K562 (cell line): ENCODE measurements around the gene C7orf57. TPM values are rescaled to one million over a fixed set of nuclear protein-coding genes. Genes with fewer than 3 reads are reported as not detected.

Experiments
- ATAC-seq: fragments of 200-7000 bp; cut with Tn5 transposase; 3 replicates; pipeline ENCODE4 v1.9.1; 2020; ENCODE audit warnings: moderate library complexity
- BruUV-seq: library from RNA; stranded (reverse); fragments of 400-500 nt; replicated peaks from 2 replicates; lab custom pipeline; 2021; lab: Mats Ljungman, UMichigan
- CTCF ChIA-PET: fragments of 300-600 bp; formaldehyde crosslinking; extraction: SDS; loops from one replicate; lab custom pipeline; 2021; ENCODE audit warnings: low intra/inter-chr PET ratio; lab: Yijun Ruan, JAX
- POLR2A ChIA-PET: fragments of 300-600, 350-650 bp; sonication (Branson Sonifier 250); formaldehyde crosslinking; extraction: SDS; loops from one replicate; lab custom pipeline; 2021; ENCODE audit warnings: antibody characterized with exemption, inconsistent platforms; lab: Yijun Ruan, JAX
- DNase-seq, 4 experiments: peaks; one replicate each; pipeline versions ENCODE4 v3.0.0 to v3.0.0-alpha.2; 2011 to 2018; ENCODE audit warnings: low spot score in 3 of 4, mixed read lengths in 3 of 4; ENCODE audit errors: extremely low read depth in 1 of 4
- FAIRE-seq: peaks from 2 replicates; lab custom pipeline; 2011; peaks lifted over from hg19 to GRCh38; lab: Jason Lieb, UNC
- H2AFZ ChIP-seq: 2 replicates; pipeline ENCODE4 v1.6.0; 2011; ENCODE audit warnings: low read depth, low read length, control low read depth, inconsistent platforms
- H3K27ac ChIP-seq: fragments of 200-600 bp; 3 replicates; pipeline ENCODE4 v1.8.0; 2011; ENCODE audit warnings: low read depth, mild to moderate bottlenecking, control low read depth, inconsistent platforms, low read length, moderate library complexity, mixed read lengths; ENCODE audit errors: extremely low read depth
- H3K27me3 ChIP-seq, 2 experiments: fragments of 300-600 bp in 1 of 2; 2 replicates in 1 of 2; 3 replicates in 1 of 2; pipeline versions ENCODE4 v1.6.0 to v1.8.0; 2011; ENCODE audit warnings: inconsistent platforms in 2 of 2, low read length in 2 of 2, mild to moderate bottlenecking in 1 of 2, mixed read lengths in 1 of 2, moderate library complexity in 1 of 2; ENCODE audit not compliant: control insufficient read depth in 2 of 2, insufficient read depth in 2 of 2
- H3K36me3 ChIP-seq: fragments of 300-600 bp; 3 replicates; pipeline ENCODE4 v1.8.0; 2011; ENCODE audit warnings: mild to moderate bottlenecking, low read length, inconsistent platforms; ENCODE audit not compliant: control insufficient read depth, insufficient read depth
- H3K4me1 ChIP-seq, 2 experiments: fragments of 200-600 bp in 1 of 2; replicated peaks in 1 of 2; 2 replicates in 1 of 2; 3 replicates in 1 of 2; pipeline versions ENCODE4 v1.5.1 to v1.8.0; 2011; ENCODE audit warnings: inconsistent platforms in 2 of 2, low read length in 2 of 2, mild to moderate bottlenecking in 1 of 2, mixed read lengths in 1 of 2, moderate library complexity in 1 of 2; ENCODE audit not compliant: control insufficient read depth in 2 of 2, insufficient read depth in 2 of 2
- H3K4me2 ChIP-seq: 2 replicates; pipeline ENCODE4 v1.6.1; 2011; ENCODE audit warnings: low read length, control low read depth, inconsistent platforms, mixed read lengths; ENCODE audit not compliant: insufficient read depth
- H3K4me3 ChIP-seq: fragments of 200-600 bp; sonication (generic), shearing (Covaris generic); 2 replicates; pipeline ENCODE4 v1.5.1; 2016; ENCODE audit warnings: control low read depth, inconsistent platforms
- H3K79me2 ChIP-seq: fragments of 200-600 bp; 3 replicates; pipeline ENCODE4 v1.8.0; 2011; ENCODE audit warnings: low read length, inconsistent platforms; ENCODE audit not compliant: control insufficient read depth, insufficient read depth
- H3K9ac ChIP-seq, 2 experiments: 2 replicates each; pipeline versions ENCODE4 v1.6.0 to v1.6.1; 2011; ENCODE audit warnings: low read depth in 2 of 2, low read length in 2 of 2, control low read depth in 1 of 2, inconsistent platforms in 1 of 2, mild to moderate bottlenecking in 1 of 2, mixed read lengths in 1 of 2; ENCODE audit not compliant: insufficient read depth in 1 of 2
- H3K9me1 ChIP-seq: one replicate; pipeline ENCODE4 v1.6.0; 2011; ENCODE audit warnings: inconsistent platforms, mild to moderate bottlenecking, low read length, moderate library complexity; ENCODE audit not compliant: control insufficient read depth, insufficient read depth
- H3K9me3 ChIP-seq: replicated peaks from 2 replicates; pipeline ENCODE4 v1.5.1; 2011; ENCODE audit warnings: low read depth, low read length, inconsistent platforms; ENCODE audit not compliant: control insufficient read depth, insufficient read depth
- H4K20me1 ChIP-seq: replicated peaks from 2 replicates; pipeline ENCODE4 v1.6.1; 2011; ENCODE audit warnings: low read length, inconsistent platforms, mixed read lengths; ENCODE audit not compliant: control insufficient read depth, insufficient read depth
- CHD2 ChIP-seq: IDR thresholded peaks from 2 replicates; pipeline ENCODE4 v1.6.1; 2011; ENCODE audit warnings: low read depth, low read length
- FOXM1 ChIP-seq, 2 experiments: fragments of 450-650 bp in 1 of 2; sonication (generic) in 1 of 2; formaldehyde crosslinking in 1 of 2; IDR thresholded peaks; 2 replicates each; pipeline versions ENCODE4 v1.6.1 to v1.9.0; 2017 to 2022; ENCODE audit warnings: low read depth in 2 of 2, mild to moderate bottlenecking in 2 of 2, missing genetic modification reagents in 1 of 2, moderate library complexity in 1 of 2
- POU5F1 ChIP-seq: fragments of 150-350 bp; IDR thresholded peaks from 2 replicates; pipeline ENCODE4 v1.6.1; 2014; ENCODE audit warnings: borderline replicate concordance, low read length, low read depth, mild to moderate bottlenecking; ENCODE audit not compliant: partially characterized antibody
- ZBTB33 ChIP-seq: sonication (generic); formaldehyde crosslinking; IDR thresholded peaks from 2 replicates; pipeline ENCODE4 v1.8.1; 2023; ENCODE audit warnings: mild to moderate bottlenecking, missing genetic modification reagents
- ZC3H8 ChIP-seq: fragments of 450-650 bp; IDR thresholded peaks from 2 replicates; pipeline ENCODE4 v1.6.1; 2017
- ZNF512 ChIP-seq: IDR thresholded peaks from 2 replicates; pipeline ENCODE4 v1.6.1; 2016; ENCODE audit warnings: missing genetic modification characterization, missing compliant biosample characterization
- WGBS: fragments of 100-300 bp; shearing (Covaris generic); methylation state at CpG from one replicate; pipeline ENCODE4 v1.1.6; 2016; ENCODE audit warnings: low coverage, mixed read lengths; ENCODE audit not compliant: insufficient coverage; ENCODE audit errors: missing lambda C conversion rate; 5-methylcytosine and 5-hydroxymethylcytosine counted together
- in situ Hi-C: fragments of 300-500 bp; cut with MboI; formaldehyde crosslinking; loops from 4 replicates; pipeline ENCODE4 v1.15.0; 2018; ENCODE audit warnings: inconsistent platforms, mixed read lengths
- intact Hi-C: fragments of 100-400 bp; cut with micrococcal nuclease; formaldehyde crosslinking; loops from 2 replicates; pipeline ENCODE4 v1.14.2; 2022
- polyA plus RNA-seq, 8 experiments: library from polyadenylated mRNA; depleted of rRNA in 4 of 8; stranded (reverse) in 5 of 8; unstranded in 3 of 8; fragments of >200 nt; fragmentation: Nextera tagmentation in 2 of 8; fragmentation: Illumina TruSeq in 1 of 8; extraction: Ambion mirVana in 2 of 8; extraction: Trizol in 1 of 8; gene quantifications; 2 replicates each; pipeline versions ENCODE4 v1.2.1 to v1.2.3, GENCODE V29; 2011 to 2014; ENCODE audit warnings: inconsistent platforms in 1 of 8, missing spikeins in 1 of 8
- total RNA-seq, 7 experiments: library from RNA; depleted of rRNA in 6 of 7; stranded (reverse); fragments of >200 nt in 6 of 7; fragmentation: Illumina TruSeq in 2 of 7; extraction: Trizol in 2 of 7; gene quantifications; 2 replicates each; pipeline versions ENCODE4 v1.2.1 to v1.2.3, GENCODE V29; 2011 to 2021; ENCODE audit warnings: low replicate concordance in 1 of 7

C7orf57 gene
- total and polyA plus RNA-seq, 9 of the 15 experiments (the other 6 are each of a cell fraction or from before 2014, with no cell fraction given), result not detected

GRCh38 chr7:47991741-47992311, 43.5 kb upstream of the C7orf57 start (continued):
- no peak for TF ChIP-seq FOXM1 (IDR thresholded peaks at IDR 0.05; ENCODE audit: low read depth)
- TF ChIP-seq FOXM1 (CRISPR knock-in tag; IDR thresholded peaks at IDR 0.05; ENCODE audit: low read depth), result no peak
- no peak for TF ChIP-seq POU5F1

- H3K4me3 ChIP-seq, result no peak overlapping the region
- no TSS peak for BruUV-seq
- in situ Hi-C loops, result no loop called here
Measured at GRCh38 chr7:47992446-47992845, 42.9 kb upstream of the C7orf57 start.

More at GRCh38 chr7:47992446-47992845, 42.9 kb upstream of the C7orf57 start:
- H3K79me2 ChIP-seq, result no peaks in the 10 kb centered on the region
- H3K27me3 ChIP-seq, result no peaks in the 10 kb centered on the region
- H3K36me3 ChIP-seq, result no peaks in the 10 kb centered on the region
- H3K27ac ChIP-seq, result no peak overlapping the region
- no peak overlapping the region for H3K4me2 ChIP-seq
- no peak overlapping the region for H3K9ac ChIP-seq
- no peaks in the 10 kb centered on the region; the same call in 1 of the 2 replicates for H4K20me1 ChIP-seq
- ATAC-seq (no peak), DNase-seq (no peak), FAIRE-seq (no peak)
- no peaks in the 10 kb centered on the region for H3K9me3 ChIP-seq
- WGBS, result 70% methylated on average over 3 of the region's 3 CpGs
- CTCF ChIA-PET, result interaction anchor here (0.6 to 0.7 kb wide), 2 partner anchors 100 to 117 kb away, joined by 3 read pairs; no protein-coding TSS in a partner anchor
- peaks cover 0 to 8% of the 10 kb centered on the region in 2 experiments; a peak in 2 of 5 replicates for H3K4me1 ChIP-seq
- no peaks in the 10 kb centered on the region for H3K9me1 ChIP-seq
- no peak for TF ChIP-seq CHD2
- TF ChIP-seq ZNF512 (tag), result 0 out of 2 replicates have a peak, but pooled peaks have one; percentile 37
- no peak for TF ChIP-seq ZBTB33 (CRISPR knock-in tag)
- no peak for TF ChIP-seq ZC3H8
- TF ChIP-seq, all 486 proteins: peak for 1
- H2AFZ ChIP-seq, result no peak overlapping the region
- POLR2A ChIA-PET, result interaction anchor here (0.6 kb wide), 1 partner anchor 20 kb away, joined by 3 read pairs; no protein-coding TSS in a partner anchor
- intact Hi-C loops, result no loop called here
